IMR-90 (cell line): ENCODE measurements around the gene TRIM2. TPM values are rescaled to one million over a fixed set of nuclear protein-coding genes. Genes with fewer than 3 reads are reported as not detected.

ENCODE experiments used
- ATAC-seq: fragments of 200-7000 bp; cut with Tn5 transposase; 2 replicates; pipeline ENCODE4 v1.9.1; 2020; ENCODE audit warnings: low read depth, mild to moderate bottlenecking, moderate library complexity
- BruUV-seq: library from RNA; stranded (reverse); fragments of 400-500 nt; replicated peaks from 2 replicates; lab custom pipeline; 2021; lab: Mats Ljungman, UMichigan
- CTCF ChIA-PET: fragments of 300-600 bp; formaldehyde crosslinking; extraction: SDS; loops from one replicate; lab custom pipeline; 2021; ENCODE audit warnings: antibody characterized with exemption; lab: Yijun Ruan, JAX
- POLR2A ChIA-PET: fragments of 300-600 bp; sonication (Branson Sonifier 250); formaldehyde crosslinking; loops from one replicate; lab custom pipeline; 2022; ENCODE audit warnings: antibody characterized with exemption; ENCODE audit not compliant: unreplicated experiment; lab: Charles Lee
- DNase-seq: peaks from one replicate; pipeline ENCODE4 v3.0.0; 2013
- H2AFZ ChIP-seq: replicated peaks from 2 replicates; pipeline ENCODE3; 2013; ENCODE audit warnings: low read length, mild to moderate bottlenecking; ENCODE audit not compliant: poor library complexity
- H2AK5ac ChIP-seq: 2 replicates; pipeline ENCODE4 v1.6.1; 2013; ENCODE audit warnings: low read depth, low read length, inconsistent platforms
- H2AK9ac ChIP-seq: replicated peaks from 2 replicates; pipeline ENCODE3; 2013; ENCODE audit warnings: mild to moderate bottlenecking, low read depth, low read length, moderate library complexity; ENCODE audit not compliant: poor library complexity
- H2BK120ac ChIP-seq: 2 replicates; pipeline ENCODE4 v1.6.1; 2013; ENCODE audit warnings: low read depth, low read length, inconsistent platforms
- H2BK15ac ChIP-seq: 3 replicates; pipeline ENCODE4 v1.6.1; 2013; ENCODE audit warnings: low read depth, low read length, inconsistent platforms
- H2BK20ac ChIP-seq: 2 replicates; pipeline ENCODE4 v1.6.1; 2013; ENCODE audit warnings: low read depth, mild to moderate bottlenecking, inconsistent platforms, low read length, moderate library complexity
- H2BK5ac ChIP-seq: 2 replicates; pipeline ENCODE4 v1.6.1; 2013; ENCODE audit warnings: mild to moderate bottlenecking, low read depth, low read length, inconsistent platforms; ENCODE audit not compliant: poor library complexity, severe bottlenecking
- H3K14ac ChIP-seq: replicated peaks from 2 replicates; pipeline ENCODE4 v1.6.1; 2013; ENCODE audit warnings: low read depth, low read length, inconsistent platforms
- H3K18ac ChIP-seq: 2 replicates; pipeline ENCODE4 v1.6.1; 2013; ENCODE audit warnings: low read depth, low read length, control low read depth
- H3K23ac ChIP-seq: 2 replicates; pipeline ENCODE4 v1.6.1; 2013; ENCODE audit warnings: low read depth, low read length, inconsistent platforms
- H3K27ac ChIP-seq: 2 replicates; pipeline ENCODE4 v1.5.1; 2013; ENCODE audit warnings: mild to moderate bottlenecking, control low read depth, low read length; ENCODE audit not compliant: insufficient read depth
- H3K27me3 ChIP-seq: 2 replicates; pipeline ENCODE4 v1.6.1; 2013; ENCODE audit warnings: low read length; ENCODE audit not compliant: control insufficient read depth, insufficient read depth
- H3K36me3 ChIP-seq: 2 replicates; pipeline ENCODE4 v1.6.1; 2013; ENCODE audit warnings: low read length, mixed read lengths; ENCODE audit not compliant: control insufficient read depth, insufficient read depth
- H3K4ac ChIP-seq: 2 replicates; pipeline ENCODE4 v1.6.1; 2013; ENCODE audit warnings: low read depth, low read length, inconsistent platforms
- H3K4me1 ChIP-seq: 2 replicates; pipeline ENCODE4 v1.6.1; 2013; ENCODE audit warnings: low read length, mixed read lengths; ENCODE audit not compliant: control insufficient read depth, insufficient read depth
- H3K4me2 ChIP-seq: 2 replicates; pipeline ENCODE4 v1.6.1; 2013; ENCODE audit warnings: low read depth, mild to moderate bottlenecking, control low read depth, low read length, moderate library complexity
- H3K4me3 ChIP-seq: 2 replicates; pipeline ENCODE4 v1.5.1; 2013; ENCODE audit warnings: low read depth, mild to moderate bottlenecking, control low read depth, low read length, moderate library complexity; ENCODE audit not compliant: insufficient read depth
- H3K56ac ChIP-seq: 2 replicates; pipeline ENCODE4 v1.6.1; 2013; ENCODE audit warnings: low read length, inconsistent platforms; ENCODE audit not compliant: insufficient read depth; ENCODE audit errors: extremely low read depth
- H3K79me1 ChIP-seq, 2 experiments: 2 replicates each; pipeline ENCODE4 v1.6.1; 2013; ENCODE audit warnings: low read length in 2 of 2, inconsistent platforms in 1 of 2, low read depth in 1 of 2
- H3K9ac ChIP-seq: 2 replicates; pipeline ENCODE4 v1.6.1; 2013; ENCODE audit warnings: low read depth, low read length, control low read depth
- H3K9me1 ChIP-seq: 2 replicates; pipeline ENCODE4 v1.6.1; 2013; ENCODE audit warnings: low read length, inconsistent platforms; ENCODE audit not compliant: insufficient read depth
- H3K9me3 ChIP-seq: 2 replicates; pipeline ENCODE4 v1.6.1; 2013; ENCODE audit warnings: low read length; ENCODE audit not compliant: control insufficient read depth, insufficient read depth
- H4K20me1 ChIP-seq: 2 replicates; pipeline ENCODE4 v1.6.1; 2013; ENCODE audit warnings: low read length, inconsistent platforms; ENCODE audit not compliant: insufficient read depth
- H4K5ac ChIP-seq: 2 replicates; pipeline ENCODE4 v1.6.1; 2013; ENCODE audit warnings: mild to moderate bottlenecking, low read depth, low read length, control low read depth
- H4K8ac ChIP-seq, 2 experiments: 2 replicates each; pipeline ENCODE4 v1.6.1; 2013; ENCODE audit warnings: low read depth in 2 of 2, low read length in 2 of 2, control low read depth in 1 of 2, inconsistent platforms in 1 of 2
- H4K91ac ChIP-seq: 2 replicates; pipeline ENCODE4 v1.6.1; 2013; ENCODE audit warnings: low read depth, low read length, inconsistent platforms; ENCODE audit not compliant: insufficient read depth
- BHLHE40 ChIP-seq: fragments of 150-350 bp; IDR thresholded peaks from 2 replicates; pipeline ENCODE4 v1.6.1; 2016; ENCODE audit warnings: mild to moderate bottlenecking, low read depth, low read length
- CEBPB ChIP-seq: IDR thresholded peaks from 2 replicates; pipeline ENCODE4 v1.6.1; 2012; ENCODE audit warnings: low read depth, low read length, improper control_type of control experiment
- CHD1 ChIP-seq: IDR thresholded peaks from 2 replicates; pipeline ENCODE4 v1.6.1; 2012; ENCODE audit warnings: low read depth, low read length, improper control_type of control experiment
- FOS ChIP-seq: fragments of 150-350 bp; IDR thresholded peaks from 2 replicates; pipeline ENCODE4 v1.6.1; 2016; ENCODE audit warnings: low read depth, low read length
- MAFK ChIP-seq: IDR thresholded peaks from 2 replicates; pipeline ENCODE4 v1.6.1; 2012; ENCODE audit warnings: low read depth, low read length, improper control_type of control experiment
- MAZ ChIP-seq: IDR thresholded peaks from 2 replicates; pipeline ENCODE4 v1.6.1; 2012; ENCODE audit warnings: low read depth, mild to moderate bottlenecking, low read length, improper control_type of control experiment, moderate library complexity, borderline replicate concordance
- MXI1 ChIP-seq: IDR thresholded peaks from 2 replicates; pipeline ENCODE4 v1.6.1; 2012; ENCODE audit warnings: low read depth, mild to moderate bottlenecking, low read length, moderate library complexity, borderline replicate concordance
- NFE2L2 ChIP-seq: fragments of 150-350 bp; IDR thresholded peaks from 2 replicates; pipeline ENCODE4 v1.6.1; 2016; ENCODE audit warnings: low read depth, mild to moderate bottlenecking, low read length
- RAD21 ChIP-seq: IDR thresholded peaks from 2 replicates; pipeline ENCODE4 v1.6.1; 2012; ENCODE audit warnings: low read length, improper control_type of control experiment
- RCOR1 ChIP-seq: IDR thresholded peaks from 2 replicates; pipeline ENCODE4 v1.6.1; 2012; ENCODE audit warnings: mild to moderate bottlenecking, low read length, improper control_type of control experiment; ENCODE audit not compliant: insufficient replicate concordance
- SMC3 ChIP-seq: fragments of 150-350 bp; IDR thresholded peaks from 2 replicates; pipeline ENCODE4 v1.6.1; 2016; ENCODE audit warnings: low read depth, mild to moderate bottlenecking, antibody characterized with exemption, low read length, moderate library complexity
- whole genome bisulfite sequencing, 2 experiments: methylation state at CpG; one replicate each; pipeline versions ENCODE4 v1.1.5 to v1.1.7; 2013; ENCODE audit warnings: missing lambda C conversion rate in 2 of 2; ENCODE audit not compliant: insufficient read length in 1 of 2; ENCODE audit errors: extremely low coverage in 2 of 2; 5-methylcytosine and 5-hydroxymethylcytosine counted together
- dilution Hi-C: fragments of 300-500 bp; cut with HindIII; formaldehyde crosslinking; loops from one replicate; pipeline ENCODE4 v1.14.3; 2018; ENCODE audit warnings: low sequenced_read_pairs; ENCODE audit not compliant: unreplicated experiment
- in situ Hi-C: fragments of 300-500 bp; cut with MboI; formaldehyde crosslinking; loops from 3 replicates; pipeline ENCODE4 v1.14.3; 2019; ENCODE audit warnings: low sequenced_read_pairs, inconsistent platforms, mixed read lengths
- intact Hi-C: fragments of 100-400 bp; cut with micrococcal nuclease; formaldehyde crosslinking; loops from 2 replicates; pipeline ENCODE4 v1.10.0; 2022
- polyA plus RNA-seq, 3 experiments: library from polyadenylated mRNA; depleted of rRNA; stranded (reverse); fragments of >200 nt; gene quantifications; 2 replicates each; pipeline ENCODE4 v1.2.3, GENCODE V29; 2012; ENCODE audit warnings: low replicate concordance in 1 of 3
- total RNA-seq: library from RNA; depleted of rRNA; stranded (reverse); fragments of >200 nt; gene quantifications from 2 replicates; pipeline ENCODE4 v1.2.3, GENCODE V29; 2012
- TF ChIP-seq, protein P1 (sequence below): conservative IDR thresholded peaks from 2 replicates; pipeline ENCODE4 v1.5.1; 2012; ENCODE audit warnings: mild to moderate bottlenecking, low read depth, low read length, improper control_type of control experiment
- TF ChIP-seq, protein P2 (sequence below): fragments of 150-350 bp; IDR thresholded peaks from 2 replicates; pipeline ENCODE4 v1.6.1; 2017; ENCODE audit warnings: mild to moderate bottlenecking, antibody characterized with exemption, low read length, low read depth

Gene TRIM2
- total and polyA plus RNA-seq, 2 of the 4 experiments (the other 2 are of a cell fraction) = 16.0 to 64.2 TPM

DNA sequence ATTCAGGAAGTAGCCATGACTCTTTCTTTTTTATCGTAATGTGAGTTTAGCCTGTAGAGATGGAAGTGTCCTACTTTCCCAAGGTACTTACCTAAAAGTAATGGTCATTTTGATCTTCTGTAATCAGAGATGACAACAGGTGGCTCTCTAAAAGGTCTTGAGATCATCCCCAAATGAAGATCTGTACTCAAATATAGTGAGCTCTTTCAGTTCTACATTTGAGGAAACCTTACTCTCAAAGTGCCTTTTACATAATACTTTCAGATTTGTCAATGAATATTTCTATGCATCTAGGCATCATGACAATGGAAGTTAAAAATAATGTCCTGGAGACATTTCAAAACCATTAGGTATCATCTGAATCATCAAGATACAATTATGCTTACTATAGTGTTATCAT lies 123.0 kb downstream of the TRIM2 start:
- DNase-seq (no peak), ATAC-seq (no peak)
- Histone ChIP-seq H4K91ac (no peak overlapping the region), H3K79me1 (no peaks in the 10 kb centered on the region), H4K8ac (no peak overlapping the region), H3K9ac (no peak overlapping the region), H2AFZ (no peak overlapping the region), H3K9me1 (no peaks in the 10 kb centered on the region), H2AK9ac (no peak overlapping the region), H2AK5ac (no peak overlapping the region), H2BK5ac (no peak overlapping the region), H3K27ac (no peak overlapping the region), H2BK20ac (no peak overlapping the region), H4K5ac (no peak overlapping the region), H3K4me3 (no peak overlapping the region), H2BK15ac (no peak overlapping the region), H3K4me2 (no peak overlapping the region), H3K56ac (no peak overlapping the region), H4K20me1 (no peaks in the 10 kb centered on the region), H3K4ac (no peak overlapping the region), H3K9me3 (no peaks in the 10 kb centered on the region), H3K14ac (no peak overlapping the region), H3K23ac (no peak overlapping the region), H3K36me3 (peaks cover 9% of the 10 kb centered on the region; the same call in 1 of the 2 replicates), H2BK120ac (no peak overlapping the region), H3K18ac (no peak overlapping the region), H3K4me1 (no peaks in the 10 kb centered on the region), H3K27me3 (no peaks in the 10 kb centered on the region)
- WGBS, 2 experiments = no CpG with 5 or more reads among the region's 1 CpG
- TF ChIP-seq FOS (no peak), MXI1 (no peak), MAFK (no peak), BHLHE40 (no peak), RAD21 (no peak), MAZ (no peak), RCOR1 (no peak), CEBPB (no peak), SMC3 (no peak), NFE2L2 (no peak), CHD1 (no peak)
- TF ChIP-seq, protein P1, sequence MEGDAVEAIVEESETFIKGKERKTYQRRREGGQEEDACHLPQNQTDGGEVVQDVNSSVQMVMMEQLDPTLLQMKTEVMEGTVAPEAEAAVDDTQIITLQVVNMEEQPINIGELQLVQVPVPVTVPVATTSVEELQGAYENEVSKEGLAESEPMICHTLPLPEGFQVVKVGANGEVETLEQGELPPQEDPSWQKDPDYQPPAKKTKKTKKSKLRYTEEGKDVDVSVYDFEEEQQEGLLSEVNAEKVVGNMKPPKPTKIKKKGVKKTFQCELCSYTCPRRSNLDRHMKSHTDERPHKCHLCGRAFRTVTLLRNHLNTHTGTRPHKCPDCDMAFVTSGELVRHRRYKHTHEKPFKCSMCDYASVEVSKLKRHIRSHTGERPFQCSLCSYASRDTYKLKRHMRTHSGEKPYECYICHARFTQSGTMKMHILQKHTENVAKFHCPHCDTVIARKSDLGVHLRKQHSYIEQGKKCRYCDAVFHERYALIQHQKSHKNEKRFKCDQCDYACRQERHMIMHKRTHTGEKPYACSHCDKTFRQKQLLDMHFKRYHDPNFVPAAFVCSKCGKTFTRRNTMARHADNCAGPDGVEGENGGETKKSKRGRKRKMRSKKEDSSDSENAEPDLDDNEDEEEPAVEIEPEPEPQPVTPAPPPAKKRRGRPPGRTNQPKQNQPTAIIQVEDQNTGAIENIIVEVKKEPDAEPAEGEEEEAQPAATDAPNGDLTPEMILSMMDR = no peak
- TF ChIP-seq, protein P2, sequence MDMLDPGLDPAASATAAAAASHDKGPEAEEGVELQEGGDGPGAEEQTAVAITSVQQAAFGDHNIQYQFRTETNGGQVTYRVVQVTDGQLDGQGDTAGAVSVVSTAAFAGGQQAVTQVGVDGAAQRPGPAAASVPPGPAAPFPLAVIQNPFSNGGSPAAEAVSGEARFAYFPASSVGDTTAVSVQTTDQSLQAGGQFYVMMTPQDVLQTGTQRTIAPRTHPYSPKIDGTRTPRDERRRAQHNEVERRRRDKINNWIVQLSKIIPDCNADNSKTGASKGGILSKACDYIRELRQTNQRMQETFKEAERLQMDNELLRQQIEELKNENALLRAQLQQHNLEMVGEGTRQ = no peak
- no TSS peak for BruUV-seq
- dilution Hi-C loops = no loop called here
- ChIA-PET POLR2A (no interaction called here), CTCF (no interaction called here)
- intact Hi-C loops = loop anchor here (10.0 kb wide), 1 partner anchor 482 kb away; no protein-coding TSS in a partner anchor
- in situ Hi-C loops = no loop called here
